Mammary epithelial cell (primary cell): ENCODE results near the gene MPZL1.

Experiments used
- EZH2 ChIP-seq: IDR thresholded peaks from 2 replicates; pipeline ENCODE4 v1.6.1; 2012; ENCODE audit warnings: low read length, inconsistent platforms, borderline replicate concordance
- TF ChIP-seq, protein P1 (sequence below), 2 donors: IDR thresholded peaks in 1 of 2; conservative IDR thresholded peaks in 1 of 2; 2 replicates each; pipeline ENCODE4 v1.5.1; 2011 to 2012; ENCODE audit warnings: inconsistent platforms in 2 of 2, low read length in 2 of 2, mild to moderate bottlenecking in 2 of 2, control low read depth in 1 of 2, low read depth in 1 of 2; ENCODE audit not compliant: insufficient read depth in 1 of 2; ENCODE audit errors: extremely low read depth in 1 of 2

DNA sequence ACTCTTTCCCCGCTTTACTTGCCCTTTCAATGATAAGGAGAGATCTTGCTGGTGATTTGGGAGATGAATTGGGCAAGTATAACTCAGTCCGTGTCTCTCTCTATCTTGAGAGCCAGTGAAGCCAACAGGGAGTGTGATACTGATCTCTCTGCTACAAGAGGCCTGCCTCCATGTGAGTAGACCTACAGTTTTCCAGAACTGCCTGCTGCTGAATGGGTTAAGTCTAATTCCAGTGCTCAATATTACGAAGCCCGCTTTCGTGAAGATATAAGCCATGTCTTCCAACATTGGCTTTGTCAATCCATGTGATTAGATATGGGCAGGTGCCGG lies 99.5 kb downstream of the MPZL1 start:
- TF ChIP-seq, protein P1, sequence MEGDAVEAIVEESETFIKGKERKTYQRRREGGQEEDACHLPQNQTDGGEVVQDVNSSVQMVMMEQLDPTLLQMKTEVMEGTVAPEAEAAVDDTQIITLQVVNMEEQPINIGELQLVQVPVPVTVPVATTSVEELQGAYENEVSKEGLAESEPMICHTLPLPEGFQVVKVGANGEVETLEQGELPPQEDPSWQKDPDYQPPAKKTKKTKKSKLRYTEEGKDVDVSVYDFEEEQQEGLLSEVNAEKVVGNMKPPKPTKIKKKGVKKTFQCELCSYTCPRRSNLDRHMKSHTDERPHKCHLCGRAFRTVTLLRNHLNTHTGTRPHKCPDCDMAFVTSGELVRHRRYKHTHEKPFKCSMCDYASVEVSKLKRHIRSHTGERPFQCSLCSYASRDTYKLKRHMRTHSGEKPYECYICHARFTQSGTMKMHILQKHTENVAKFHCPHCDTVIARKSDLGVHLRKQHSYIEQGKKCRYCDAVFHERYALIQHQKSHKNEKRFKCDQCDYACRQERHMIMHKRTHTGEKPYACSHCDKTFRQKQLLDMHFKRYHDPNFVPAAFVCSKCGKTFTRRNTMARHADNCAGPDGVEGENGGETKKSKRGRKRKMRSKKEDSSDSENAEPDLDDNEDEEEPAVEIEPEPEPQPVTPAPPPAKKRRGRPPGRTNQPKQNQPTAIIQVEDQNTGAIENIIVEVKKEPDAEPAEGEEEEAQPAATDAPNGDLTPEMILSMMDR (conservative IDR thresholded peaks at IDR 0.05 in 1 of 2, IDR thresholded peaks at IDR 0.05 in 1 of 2; ENCODE audit: extremely low read depth in 1 of 2, insufficient read depth in 1 of 2, low read depth in 1 of 2, low read length in 2 of 2): no peak
- TF ChIP-seq EZH2: no peak
